Liver (tissue), 3 donors: ENCODE data around the gene ZNF280B.

Experiments used
- ATF3 ChIP-seq: IDR thresholded peaks from 2 replicates; pipeline ENCODE4 v1.6.1; 2016; ENCODE audit warnings: antibody characterized with exemption
- CTCF ChIP-seq: fragments of 150-350 bp; IDR thresholded peaks from 2 replicates; pipeline ENCODE4 v1.5.1; 2017; ENCODE audit warnings: improper control_type of control experiment, low read depth, low read length; ENCODE audit not compliant: missing input control
- EGR1 ChIP-seq, 2 donors: IDR thresholded peaks; 2 replicates each; pipeline ENCODE4 v1.6.1; 2016 to 2018; ENCODE audit warnings: antibody characterized with exemption in 2 of 2, low read depth in 2 of 2
- FOXA1 ChIP-seq: IDR thresholded peaks from 2 replicates; pipeline ENCODE4 v1.6.1; 2016; ENCODE audit warnings: antibody characterized with exemption
- MAX ChIP-seq: IDR thresholded peaks from 2 replicates; pipeline ENCODE4 v1.6.1; 2016; ENCODE audit warnings: antibody characterized with exemption
- TAF1 ChIP-seq: conservative IDR thresholded peaks from 2 replicates; pipeline ENCODE4 v1.6.1; 2016; ENCODE audit warnings: antibody characterized with exemption, mild to moderate bottlenecking
- YY1 ChIP-seq: IDR thresholded peaks from 2 replicates; pipeline ENCODE4 v1.6.1; 2016; ENCODE audit warnings: antibody characterized with exemption, mild to moderate bottlenecking
- donor health status: healthy.
- donor health status: healthy.

GRCh38 chr22:22553141-22553540, 44.6 kb upstream of the ZNF280B start:
- TF ChIP-seq CTCF (no peak), MAX (no peak), TAF1 (no peak), YY1 (no peak), FOXA1 (no peak), EGR1 (IDR thresholded peaks at IDR 0.05; ENCODE audit: low read depth in 2 of 2) (no peak), ATF3 (no peak)
